K562 (cell line): ENCODE data around the gene RRAD. TPM values are rescaled to one million over a fixed set of nuclear protein-coding genes. Genes with fewer than 3 reads are reported as not detected.

ENCODE experiments used
- ATAC-seq: fragments of 200-7000 bp; cut with Tn5 transposase; 3 replicates; pipeline ENCODE4 v1.9.1; 2020; ENCODE audit warnings: moderate library complexity
- BruUV-seq: library from RNA; stranded (reverse); fragments of 400-500 nt; replicated peaks from 2 replicates; lab custom pipeline; 2021; lab: Mats Ljungman, UMichigan
- CTCF ChIA-PET: fragments of 300-600 bp; formaldehyde crosslinking; extraction: SDS; loops from one replicate; lab custom pipeline; 2021; ENCODE audit warnings: low intra/inter-chr PET ratio; lab: Yijun Ruan, JAX
- POLR2A ChIA-PET: fragments of 300-600, 350-650 bp; sonication (Branson Sonifier 250); formaldehyde crosslinking; extraction: SDS; loops from one replicate; lab custom pipeline; 2021; ENCODE audit warnings: antibody characterized with exemption, inconsistent platforms; lab: Yijun Ruan, JAX
- DNase-seq, 4 experiments: peaks; one replicate each; pipeline versions ENCODE4 v3.0.0 to v3.0.0-alpha.2; 2011 to 2018; ENCODE audit warnings: low spot score in 3 of 4, mixed read lengths in 3 of 4; ENCODE audit errors: extremely low read depth in 1 of 4
- FAIRE-seq: peaks from 2 replicates; lab custom pipeline; 2011; peaks lifted over from hg19 to GRCh38; lab: Jason Lieb, UNC
- H2AFZ ChIP-seq: 2 replicates; pipeline ENCODE4 v1.6.0; 2011; ENCODE audit warnings: low read depth, low read length, control low read depth, inconsistent platforms
- H3K27ac ChIP-seq: fragments of 200-600 bp; 3 replicates; pipeline ENCODE4 v1.8.0; 2011; ENCODE audit warnings: low read depth, mild to moderate bottlenecking, control low read depth, inconsistent platforms, low read length, moderate library complexity, mixed read lengths; ENCODE audit errors: extremely low read depth
- H3K27me3 ChIP-seq, 2 experiments: fragments of 300-600 bp in 1 of 2; 2 replicates in 1 of 2; 3 replicates in 1 of 2; pipeline versions ENCODE4 v1.6.0 to v1.8.0; 2011; ENCODE audit warnings: inconsistent platforms in 2 of 2, low read length in 2 of 2, mild to moderate bottlenecking in 1 of 2, mixed read lengths in 1 of 2, moderate library complexity in 1 of 2; ENCODE audit not compliant: control insufficient read depth in 2 of 2, insufficient read depth in 2 of 2
- H3K36me3 ChIP-seq: fragments of 300-600 bp; 3 replicates; pipeline ENCODE4 v1.8.0; 2011; ENCODE audit warnings: mild to moderate bottlenecking, low read length, inconsistent platforms; ENCODE audit not compliant: control insufficient read depth, insufficient read depth
- H3K4me1 ChIP-seq, 2 experiments: fragments of 200-600 bp in 1 of 2; replicated peaks in 1 of 2; 2 replicates in 1 of 2; 3 replicates in 1 of 2; pipeline versions ENCODE4 v1.5.1 to v1.8.0; 2011; ENCODE audit warnings: inconsistent platforms in 2 of 2, low read length in 2 of 2, mild to moderate bottlenecking in 1 of 2, mixed read lengths in 1 of 2, moderate library complexity in 1 of 2; ENCODE audit not compliant: control insufficient read depth in 2 of 2, insufficient read depth in 2 of 2
- H3K4me2 ChIP-seq: 2 replicates; pipeline ENCODE4 v1.6.1; 2011; ENCODE audit warnings: low read length, control low read depth, inconsistent platforms, mixed read lengths; ENCODE audit not compliant: insufficient read depth
- H3K4me3 ChIP-seq: fragments of 200-600 bp; sonication (generic), shearing (Covaris generic); 2 replicates; pipeline ENCODE4 v1.5.1; 2016; ENCODE audit warnings: control low read depth, inconsistent platforms
- H3K79me2 ChIP-seq: fragments of 200-600 bp; 3 replicates; pipeline ENCODE4 v1.8.0; 2011; ENCODE audit warnings: low read length, inconsistent platforms; ENCODE audit not compliant: control insufficient read depth, insufficient read depth
- H3K9ac ChIP-seq, 2 experiments: 2 replicates each; pipeline versions ENCODE4 v1.6.0 to v1.6.1; 2011; ENCODE audit warnings: low read depth in 2 of 2, low read length in 2 of 2, control low read depth in 1 of 2, inconsistent platforms in 1 of 2, mild to moderate bottlenecking in 1 of 2, mixed read lengths in 1 of 2; ENCODE audit not compliant: insufficient read depth in 1 of 2
- H3K9me1 ChIP-seq: one replicate; pipeline ENCODE4 v1.6.0; 2011; ENCODE audit warnings: inconsistent platforms, mild to moderate bottlenecking, low read length, moderate library complexity; ENCODE audit not compliant: control insufficient read depth, insufficient read depth
- H3K9me3 ChIP-seq: replicated peaks from 2 replicates; pipeline ENCODE4 v1.5.1; 2011; ENCODE audit warnings: low read depth, low read length, inconsistent platforms; ENCODE audit not compliant: control insufficient read depth, insufficient read depth
- H4K20me1 ChIP-seq: replicated peaks from 2 replicates; pipeline ENCODE4 v1.6.1; 2011; ENCODE audit warnings: low read length, inconsistent platforms, mixed read lengths; ENCODE audit not compliant: control insufficient read depth, insufficient read depth
- ATF6 ChIP-seq: sonication (generic); formaldehyde crosslinking; IDR thresholded peaks from 2 replicates; pipeline ENCODE4 v1.4.0; 2020; ENCODE audit warnings: mild to moderate bottlenecking, missing genetic modification reagents
- CBFA2T2 ChIP-seq: fragments of 450-650 bp; conservative IDR thresholded peaks from 2 replicates; pipeline ENCODE4 v1.6.1; 2017; ENCODE audit warnings: mild to moderate bottlenecking
- CBFA2T3 ChIP-seq: fragments of 450-650 bp; IDR thresholded peaks from 2 replicates; pipeline ENCODE4 v1.6.1; 2017
- CREBBP ChIP-seq: IDR thresholded peaks from one replicate; pipeline ENCODE4 v1.6.1; 2012; ENCODE audit warnings: low read depth, mild to moderate bottlenecking, control low read depth, inconsistent platforms, low read length
- ESRRB ChIP-seq: fragments of 250-450 bp; sonication (Bioruptor Pico); IDR thresholded peaks from 2 replicates; pipeline ENCODE4 v1.5.0; 2020; ENCODE audit warnings: mild to moderate bottlenecking, moderate library complexity, borderline replicate concordance
- ETV5 ChIP-seq: sonication (generic); formaldehyde crosslinking; IDR thresholded peaks from 2 replicates; pipeline ENCODE4 v1.4.0; 2020; ENCODE audit warnings: low read depth, mild to moderate bottlenecking, missing genetic modification reagents
- FOXA1 ChIP-seq: fragments of 450-650 bp; IDR thresholded peaks from 2 replicates; pipeline ENCODE4 v1.6.1; 2016; ENCODE audit warnings: mild to moderate bottlenecking, borderline replicate concordance
- FUS ChIP-seq: fragments of 200-400 bp; formaldehyde crosslinking; optimal IDR thresholded peaks from 2 replicates; pipeline ENCODE3; 2017; ENCODE audit warnings: low read depth, low read length
- GABPB2 ChIP-seq: fragments of 250-450 bp; sonication (Bioruptor Pico); conservative IDR thresholded peaks from 2 replicates; pipeline ENCODE4 v1.5.1; 2021; ENCODE audit warnings: mild to moderate bottlenecking
- HLTF ChIP-seq: fragments of 450-650 bp; IDR thresholded peaks from 2 replicates; pipeline ENCODE4 v1.6.1; 2016
- KLF6 ChIP-seq: fragments of 250-450 bp; sonication (Bioruptor Pico); IDR thresholded peaks from 2 replicates; pipeline ENCODE4 v1.4.0; 2020; ENCODE audit warnings: mild to moderate bottlenecking, moderate library complexity, borderline replicate concordance
- MAFF ChIP-seq: IDR thresholded peaks from 2 replicates; pipeline ENCODE4 v1.6.1; 2012; ENCODE audit warnings: low read length, improper control_type of control experiment
- MAFG ChIP-seq: fragments of 450-650 bp; conservative IDR thresholded peaks from 2 replicates; pipeline ENCODE4 v1.6.1; 2016; ENCODE audit warnings: missing genetic modification characterization, missing compliant biosample characterization
- MAFK ChIP-seq: IDR thresholded peaks from 2 replicates; pipeline ENCODE4 v1.6.1; 2011; ENCODE audit warnings: low read length, improper control_type of control experiment
- MTA1 ChIP-seq: fragments of 450-650 bp; IDR thresholded peaks from 2 replicates; pipeline ENCODE4 v1.6.1; 2017; ENCODE audit warnings: borderline replicate concordance
- NCOA1 ChIP-seq: fragments of 450-650 bp; IDR thresholded peaks from 2 replicates; pipeline ENCODE4 v1.6.1; 2016; ENCODE audit warnings: low read depth
- NFE2 ChIP-seq: IDR thresholded peaks from 2 replicates; pipeline ENCODE4 v1.6.1; 2014; ENCODE audit warnings: antibody characterized with exemption, low read depth
- SETDB1 ChIP-seq: IDR thresholded peaks from one replicate; pipeline ENCODE4 v1.6.1; 2012; ENCODE audit warnings: low read length, control low read depth, inconsistent platforms
- SMAD1 ChIP-seq: fragments of 150-350 bp; IDR thresholded peaks from 2 replicates; pipeline ENCODE4 v1.6.1; 2014; ENCODE audit warnings: low read length, low read depth; ENCODE audit not compliant: partially characterized antibody
- SMAD4 ChIP-seq: fragments of 250-450 bp; sonication (Bioruptor Pico); conservative IDR thresholded peaks from 2 replicates; pipeline ENCODE4 v1.8.0; 2021; ENCODE audit warnings: inconsistent platforms, mild to moderate bottlenecking, moderate library complexity
- ZNF324 ChIP-seq: fragments of 250-450 bp; sonication (Bioruptor Pico); IDR thresholded peaks from 2 replicates; pipeline ENCODE4 v1.4.0; 2020; ENCODE audit warnings: mild to moderate bottlenecking
- ZNF408 ChIP-seq: fragments of 250-450 bp; sonication (Bioruptor Pico); IDR thresholded peaks from 2 replicates; pipeline ENCODE4 v1.4.0; 2020; ENCODE audit warnings: low read depth, mild to moderate bottlenecking, moderate library complexity
- ZNF766 ChIP-seq: fragments of 200-800 bp; sonication (Bioruptor generic); conservative IDR thresholded peaks from 2 replicates; pipeline ENCODE4 v1.6.1; 2016; ENCODE audit warnings: missing genetic modification characterization, missing compliant biosample characterization
- WGBS: fragments of 100-300 bp; shearing (Covaris generic); methylation state at CpG from one replicate; pipeline ENCODE4 v1.1.6; 2016; ENCODE audit warnings: low coverage, mixed read lengths; ENCODE audit not compliant: insufficient coverage; ENCODE audit errors: missing lambda C conversion rate; 5-methylcytosine and 5-hydroxymethylcytosine counted together
- in situ Hi-C: fragments of 300-500 bp; cut with MboI; formaldehyde crosslinking; loops from 4 replicates; pipeline ENCODE4 v1.15.0; 2018; ENCODE audit warnings: inconsistent platforms, mixed read lengths
- intact Hi-C: fragments of 100-400 bp; cut with micrococcal nuclease; formaldehyde crosslinking; loops from 2 replicates; pipeline ENCODE4 v1.14.2; 2022
- polyA plus RNA-seq, 8 experiments: library from polyadenylated mRNA; depleted of rRNA in 4 of 8; stranded (reverse) in 5 of 8; unstranded in 3 of 8; fragments of >200 nt; fragmentation: Nextera tagmentation in 2 of 8; fragmentation: Illumina TruSeq in 1 of 8; extraction: Ambion mirVana in 2 of 8; extraction: Trizol in 1 of 8; gene quantifications; 2 replicates each; pipeline versions ENCODE4 v1.2.1 to v1.2.3, GENCODE V29; 2011 to 2014; ENCODE audit warnings: inconsistent platforms in 1 of 8, missing spikeins in 1 of 8
- total RNA-seq, 7 experiments: library from RNA; depleted of rRNA in 6 of 7; stranded (reverse); fragments of >200 nt in 6 of 7; fragmentation: Illumina TruSeq in 2 of 7; extraction: Trizol in 2 of 7; gene quantifications; 2 replicates each; pipeline versions ENCODE4 v1.2.1 to v1.2.3, GENCODE V29; 2011 to 2021; ENCODE audit warnings: low replicate concordance in 1 of 7

The RRAD gene
- total and polyA plus RNA-seq, 9 of the 15 experiments (the other 6 are each of a cell fraction or from before 2014, with no cell fraction given), result 0.09 to 0.20 (median 0.13) TPM; not detected in 5

- Histone ChIP-seq H3K79me2 (no peaks in the 10 kb centered on the region), H3K27ac (no peak overlapping the region), H3K9me3 (peaks cover 2% of the 10 kb centered on the region), H2AFZ (peak overlapping the region; percentile 42; the same call in 1 of the 2 replicates), H3K27me3 (no peaks in the 10 kb centered on the region), H3K9me1 (no peaks in the 10 kb centered on the region), H4K20me1 (no peaks in the 10 kb centered on the region), H3K4me2 (no peak overlapping the region), H3K36me3 (no peaks in the 10 kb centered on the region), H3K9ac (no peak overlapping the region), H3K4me1 (peaks cover 7 to 11% of the 10 kb centered on the region in 2 experiments; a peak in 2 of 5 replicates), H3K4me3 (no peak overlapping the region)
- intact Hi-C loops (loop anchor here (5.0 to 10.0 kb wide), 4 partner anchors 66 to 514 kb away; partner anchors contain the start of genes FHOD1, MATCAP1 and SLC9A5), in situ Hi-C loops (loop anchor here (25.0 kb wide), 2 partner anchors 211 to 461 kb away; partner anchors contain the start of genes B3GNT9, FBXL8, HSF4 and NOL3)
- POLR2A ChIA-PET, result no interaction called here
- DNase-seq (peak in 1 of 4 experiments; percentile 4), FAIRE-seq (no peak), ATAC-seq (no peak)
- BruUV-seq, result no TSS peak
- 43% methylated on average over 4 of the region's 4 CpGs for WGBS
- CTCF ChIA-PET, result interaction anchor here (0.7 to 0.8 kb wide), 2 partner anchors 153 to 204 kb away, joined by 3 read pairs; no protein-coding TSS in a partner anchor
- no peak for TF ChIP-seq ZNF324 (CRISPR knock-in tag)
- no peak for TF ChIP-seq CREBBP
- peak; percentile 28; the same call in 1 of the 2 replicates for TF ChIP-seq MAFK
- no peak for TF ChIP-seq CBFA2T3
- TF ChIP-seq CBFA2T2, result no peak
- no peak for TF ChIP-seq SMAD1
- no peak for TF ChIP-seq SETDB1
- no peak for TF ChIP-seq FOXA1
- TF ChIP-seq NFE2, result peak; percentile 81
- no peak for TF ChIP-seq ETV5
- no peak for TF ChIP-seq FUS
- TF ChIP-seq GABPB2 (CRISPR knock-in tag), result no peak
- TF ChIP-seq NCOA1, result no peak
- TF ChIP-seq ESRRB, result no peak
- TF ChIP-seq ATF6 (CRISPR knock-in tag), result no peak
- TF ChIP-seq KLF6 (CRISPR knock-in tag), result no peak
- peak; percentile 69 for TF ChIP-seq MAFF
- TF ChIP-seq MAFG, result peak; percentile 81
- TF ChIP-seq ZNF766 (CRISPR knock-in tag), result no peak
- TF ChIP-seq MTA1, result no peak
- TF ChIP-seq HLTF, result 0 out of 2 replicates have a peak, but pooled peaks have one; percentile 55
- no peak for TF ChIP-seq SMAD4 (CRISPR knock-in tag)
- TF ChIP-seq ZNF408 (CRISPR knock-in tag), result no peak
These were observed 25.8 kb upstream of the RRAD start for GRCh38 chr16:66950971-66951790.
